Esophagus muscularis mucosa (tissue), 4 donors: ENCODE results near the gene PTCD1. TPM values are rescaled to one million over a fixed set of nuclear protein-coding genes. Genes with fewer than 3 reads are reported as not detected.

Experiments used
- DNase-seq: peaks from one replicate; pipeline ENCODE4 v3.0.0-alpha.2; 2017; ENCODE audit errors: extremely low spot score
- H3K27ac ChIP-seq, 4 donors: fragments of 200-600 bp; sonication (generic); replicated peaks in 1 of 4; 1 replicate in 3 of 4; 2 replicates in 1 of 4; pipeline ENCODE4 v1.5.1; 2016 to 2019; ENCODE audit warnings: mild to moderate bottlenecking in 1 of 4
- H3K27me3 ChIP-seq, 4 donors: fragments of 200-600 bp; sonication (generic); one replicate each; pipeline versions ENCODE4 v1.5.1 to v1.6.0; 2016 to 2019
- H3K36me3 ChIP-seq, 4 donors: fragments of 200-600 bp; sonication (generic); one replicate each; pipeline ENCODE4 v1.5.1; 2016 to 2019
- H3K4me1 ChIP-seq, 4 donors: fragments of 200-600 bp; sonication (generic); one replicate each; pipeline ENCODE4 v1.5.1; 2016 to 2019
- H3K4me3 ChIP-seq, 4 donors: fragments of 200-600 bp; sonication (generic); 1 replicate in 2 of 4; 2 replicates in 2 of 4; pipeline ENCODE4 v1.5.1; 2016 to 2019; ENCODE audit warnings: mild to moderate bottlenecking in 4 of 4, moderate library complexity in 1 of 4
- H3K9me3 ChIP-seq, 4 donors: fragments of 200-600 bp; sonication (generic); 1 replicate in 3 of 4; 2 replicates in 1 of 4; pipeline ENCODE4 v1.5.1; 2016 to 2019
- CTCF ChIP-seq, 3 experiments: fragments of 200-600 bp in 2 of 3; fragments of 450-650 bp in 1 of 3; sonication (generic) in 2 of 3; IDR thresholded peaks; one replicate each; pipeline ENCODE4 v1.5.1; 2017 to 2019; ENCODE audit warnings: antibody characterized with exemption in 3 of 3, mild to moderate bottlenecking in 2 of 3, moderate library complexity in 1 of 3
- EP300 ChIP-seq: sonication (generic); formaldehyde crosslinking; IDR thresholded peaks from one replicate; pipeline ENCODE4 v1.6.1; 2017; ENCODE audit warnings: antibody characterized with exemption
- POLR2A ChIP-seq: fragments of 450-650 bp; IDR thresholded peaks from one replicate; pipeline ENCODE4 v1.6.1; 2017; ENCODE audit warnings: antibody characterized with exemption, moderate library complexity, mild to moderate bottlenecking, low read depth
- POLR2AphosphoS5 ChIP-seq, 2 donors: sonication (generic); formaldehyde crosslinking; IDR thresholded peaks; one replicate each; pipeline ENCODE4 v1.6.1; 2017; ENCODE audit warnings: antibody characterized with exemption in 2 of 2
- WGBS: methylation state at CpG from one replicate; pipeline ENCODE4 v1.1.5; 2018; 5-methylcytosine and 5-hydroxymethylcytosine counted together
- intact Hi-C: fragments of 100-400 bp; cut with DNase I; formaldehyde crosslinking; loops from one replicate; pipeline ENCODE4 v1.15.1; 2023
- total RNA-seq, 4 donors: library from RNA; depleted of rRNA; stranded (reverse); fragments of >200 nt; gene quantifications; one replicate each; pipeline versions ENCODE4 v1.1.0 to v1.2.1, GENCODE V29; 2016

The PTCD1 gene
- total RNA-seq, 4 donors from 2014 or later = 5.3 to 10.2 (median 7.6) TPM

GRCh38 chr7:99476107-99476506 is 37.5 kb upstream of the PTCD1 start:
- no peak overlapping the region for H3K4me3 ChIP-seq
- 68% methylated on average over 5 of the region's 5 CpGs for WGBS
- peaks cover 0 to 22% (median 16%) of the 10 kb centered on the region in 4 donors for H3K36me3 ChIP-seq
- TF ChIP-seq POLR2A (no peak), EP300 (no peak), POLR2AphosphoS5 (IDR thresholded peaks at IDR 0.05) (no peak), CTCF (IDR thresholded peaks at IDR 0.05) (no peak)
- no peaks in the 10 kb centered on the region for H3K9me3 ChIP-seq
- DNase-seq = no peak
- H3K27ac ChIP-seq = no peak overlapping the region
- H3K4me1 ChIP-seq = peaks cover 25 to 40% (median 34%) of the 10 kb centered on the region in 4 donors
- intact Hi-C loops = no loop called here
- H3K27me3 ChIP-seq = no peaks in the 10 kb centered on the region

- H3K4me1 ChIP-seq = peaks cover 21 to 29% (median 26%) of the 10 kb centered on the region in 4 donors
- intact Hi-C loops = loop anchor here (2.0 kb wide), 1 partner anchor 26 kb away; no protein-coding TSS in a partner anchor
- TF ChIP-seq POLR2A (no peak), EP300 (no peak), CTCF (IDR thresholded peaks at IDR 0.05) (no peak), POLR2AphosphoS5 (IDR thresholded peaks at IDR 0.05) (no peak)
- H3K9me3 ChIP-seq = no peaks in the 10 kb centered on the region
- peak overlapping the region; percentile 90 to 93 (median 91) for H3K27ac ChIP-seq
- peak overlapping the region; percentile 64 to 89 (median 82) for H3K4me3 ChIP-seq
- 1% methylated on average over 7 of the region's 7 CpGs for WGBS
- no peaks in the 10 kb centered on the region for H3K27me3 ChIP-seq
- peaks cover 0 to 2% (median under 1%) of the 10 kb centered on the region in 4 donors for H3K36me3 ChIP-seq
- no peak for DNase-seq
These were observed 34.7 kb upstream of the PTCD1 start for GRCh38 chr7:99473315-99473596.

- intact Hi-C loops = loop anchor here (2.0 kb wide), 1 partner anchor 26 kb away; no protein-coding TSS in a partner anchor
- under 1% methylated on average over 50 of the region's 56 CpGs for WGBS
These were observed 34.1 kb upstream of the PTCD1 start, which contains the start of gene ZNF789 for GRCh38 chr7:99472561-99473314. Gene ZNF789, plus strand, starts transcription at chr7:99472890. Its CDS starts 3,567 bp downstream, at chr7:99476457.

GRCh38 chr7:99469381-99470065 is 30.9 kb upstream of the PTCD1 start:
- H3K27me3 ChIP-seq = no peaks in the 10 kb centered on the region
- peaks cover 36 to 45% (median 41%) of the 10 kb centered on the region in 4 donors for H3K4me1 ChIP-seq
- TF ChIP-seq POLR2A = no peak
- TF ChIP-seq EP300 = no peak
- TF ChIP-seq CTCF (IDR thresholded peaks at IDR 0.05) = no peak
- no peak for TF ChIP-seq POLR2AphosphoS5 (IDR thresholded peaks at IDR 0.05)
- H3K36me3 ChIP-seq = peaks cover 0 to under 1% (median 0%) of the 10 kb centered on the region in 4 donors
- no peak for DNase-seq
- WGBS = 37% methylated on average over 22 of the region's 23 CpGs
- no peaks in the 10 kb centered on the region for H3K9me3 ChIP-seq
- H3K4me3 ChIP-seq = peak overlapping the region; percentile 8 to 39 (median 22)
- intact Hi-C loops = no loop called here
- peak overlapping the region; percentile 10 to 55 (median 27) for H3K27ac ChIP-seq

More at GRCh38 chr7:99472561-99473314, 34.1 kb upstream of the PTCD1 start, which contains the start of gene ZNF789:
- Histone ChIP-seq H3K27me3 (no peaks in the 10 kb centered on the region), H3K9me3 (no peaks in the 10 kb centered on the region), H3K36me3 (no peaks in the 10 kb centered on the region), H3K4me3 (peak within 1 kb of the TSS; percentile 64 to 89 (median 82)), H3K27ac (peak within 1 kb of the TSS; percentile 90 to 93 (median 91)), H3K4me1 (peaks cover 21 to 27% (median 25%) of the 10 kb centered on the region in 4 donors)
- DNase-seq = peak; percentile 99
- TF ChIP-seq POLR2AphosphoS5 (IDR thresholded peaks at IDR 0.05) (peak; percentile 68 to 85), POLR2A (no peak), EP300 (no peak), CTCF (IDR thresholded peaks at IDR 0.05) (no peak)
